Stimulated activated CD4-positive, alpha-beta T cell treated with anti-CD3 and anti-CD28 coated beads, Interleukin-4, amount 100 ng/mL, for 24 hours (primary cell): ENCODE measurements around the gene BCL7C.
A peak's percentile ranks its signal among the peaks of the same experiment; 100 is the strongest.

Source experiments
- DNase-seq: peaks from one replicate; pipeline ENCODE4 v3.0.0-alpha.2; 2020

BCL7C gene

GRCh38 chr16:30858829-30859423 is 35.0 kb downstream of the BCL7C start:
- no peak for DNase-seq

DNA sequence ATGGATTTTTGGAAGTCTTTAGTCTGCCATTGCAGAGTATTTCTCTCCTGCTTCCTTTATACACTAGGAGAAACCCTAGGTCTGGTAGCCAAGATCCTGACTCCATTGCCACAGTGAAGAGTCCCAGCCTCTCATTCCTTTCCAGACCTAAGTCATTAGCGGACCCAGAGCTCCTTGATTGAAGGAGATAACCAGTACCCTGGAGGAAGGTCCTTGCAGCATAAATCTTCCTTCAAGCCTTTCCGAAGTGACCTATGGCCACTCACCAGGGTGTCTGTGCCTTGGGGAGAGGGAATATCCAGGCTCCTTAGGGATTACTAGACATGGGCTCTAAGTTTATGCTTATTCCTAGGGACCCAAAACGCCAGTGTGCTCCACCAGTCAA is 35.8 kb downstream of the BCL7C start:
- DNase-seq = no peak

DNA sequence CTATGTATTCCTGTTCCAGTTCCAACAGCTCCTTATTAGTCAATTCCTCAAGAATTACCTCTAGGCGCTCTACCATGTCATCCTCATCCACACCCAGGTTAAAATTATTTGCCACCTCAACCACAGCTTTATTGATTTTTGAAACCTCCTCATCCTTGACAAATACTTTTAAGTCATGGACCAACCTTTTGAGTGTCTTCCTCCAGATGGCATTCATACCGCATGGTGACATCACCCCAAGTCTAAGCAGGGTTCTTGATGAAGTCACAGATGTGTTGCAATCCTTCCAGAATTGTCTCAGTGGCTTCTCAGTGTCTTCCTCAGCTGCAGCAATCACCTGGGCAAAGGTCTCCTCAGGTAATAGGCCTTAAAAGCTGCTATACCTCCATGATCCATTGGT is 40.1 kb downstream of the BCL7C start:
- DNase-seq = no peak

DNA sequence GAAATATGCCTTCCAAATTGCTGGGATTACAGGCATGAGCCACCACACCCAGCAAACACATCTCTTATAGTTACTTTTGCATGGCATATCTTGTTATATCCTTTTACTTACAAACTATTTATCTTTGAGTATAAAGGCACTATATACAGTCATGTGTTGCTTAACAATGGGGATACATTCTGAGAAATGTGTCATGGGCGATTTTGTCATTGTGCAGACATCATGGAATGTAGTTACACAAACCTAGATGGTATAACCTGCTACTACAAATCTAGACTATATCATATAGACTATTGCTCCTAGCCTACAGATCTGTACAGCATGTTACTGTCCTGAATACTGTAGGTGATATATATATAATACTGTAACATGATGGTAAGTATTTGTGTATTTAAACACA is 43.6 kb downstream of the BCL7C start:
- no peak for DNase-seq

DNA sequence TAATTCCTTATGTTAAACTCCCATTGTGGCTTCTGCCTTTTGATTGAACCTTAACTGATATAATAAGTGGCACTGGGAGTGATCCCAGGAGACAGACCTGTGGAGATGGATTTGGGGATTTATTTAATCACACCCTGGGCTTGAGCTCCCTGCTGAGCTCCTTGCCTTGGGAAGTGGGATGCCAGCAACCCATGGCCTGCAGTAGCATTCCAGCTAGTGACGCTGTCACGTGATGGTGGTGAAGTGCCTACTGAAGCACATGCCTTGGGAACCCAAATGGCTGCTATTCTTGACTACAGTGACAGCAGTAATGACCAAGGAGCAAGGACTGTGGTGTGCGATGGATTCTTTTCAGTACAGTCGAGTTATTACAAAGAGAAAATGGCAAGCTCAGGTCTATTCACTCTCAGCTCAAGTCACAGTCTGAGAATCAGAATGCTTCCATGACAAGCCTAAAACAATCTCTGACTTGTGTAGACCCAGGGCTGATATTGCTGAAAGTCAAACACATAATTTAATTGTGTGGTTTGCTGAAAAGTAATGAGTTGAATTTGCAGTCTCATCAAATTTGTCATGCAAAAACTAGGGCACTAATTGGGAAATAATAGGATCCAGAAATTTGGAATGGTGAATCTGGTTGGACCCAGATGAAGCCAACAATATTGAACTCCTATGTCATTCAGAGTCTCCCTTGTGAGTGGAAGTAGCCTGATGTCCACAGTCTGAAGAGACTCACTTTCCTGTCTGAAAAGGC is 47.1 kb downstream of the BCL7C start:
- DNase-seq = no peak

DNA sequence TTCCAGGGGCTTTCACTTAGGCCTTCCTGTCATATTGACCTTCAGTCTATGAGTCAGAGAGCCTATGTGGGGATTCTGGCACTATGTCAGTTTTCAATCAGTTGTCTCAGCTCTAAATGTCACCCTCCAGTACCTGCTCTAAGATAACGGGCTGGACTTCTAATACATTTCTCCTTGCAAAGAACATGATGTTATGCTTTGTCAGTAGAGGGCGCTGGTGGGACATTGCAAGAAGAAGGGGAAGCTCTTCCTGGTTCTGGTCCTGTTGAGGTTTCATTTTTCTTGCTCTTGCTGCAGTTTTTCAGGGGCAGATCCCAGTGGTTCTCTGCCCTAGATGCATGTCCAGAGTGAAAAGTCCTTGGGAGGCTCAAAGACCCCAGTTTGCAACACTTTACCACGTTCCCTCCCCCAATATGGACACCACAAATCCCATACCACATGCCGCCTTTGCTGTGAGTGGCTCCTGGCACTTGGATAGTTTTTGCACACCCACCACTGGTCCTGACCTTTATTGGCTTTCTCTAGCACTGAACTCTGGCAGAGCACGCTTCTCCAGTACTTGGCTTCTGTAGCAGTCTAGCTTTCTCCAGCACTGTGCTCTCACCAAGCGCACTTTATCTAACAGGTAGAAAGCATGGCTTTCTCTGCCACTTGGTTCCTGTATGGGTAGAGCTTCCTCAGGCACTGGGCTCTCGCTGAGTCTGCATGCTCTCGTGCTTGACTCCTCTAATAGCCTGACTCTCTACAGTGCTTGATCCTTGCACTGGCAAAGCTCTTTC is 49.0 kb downstream of the BCL7C start:
- DNase-seq = peak; percentile 89

DNA sequence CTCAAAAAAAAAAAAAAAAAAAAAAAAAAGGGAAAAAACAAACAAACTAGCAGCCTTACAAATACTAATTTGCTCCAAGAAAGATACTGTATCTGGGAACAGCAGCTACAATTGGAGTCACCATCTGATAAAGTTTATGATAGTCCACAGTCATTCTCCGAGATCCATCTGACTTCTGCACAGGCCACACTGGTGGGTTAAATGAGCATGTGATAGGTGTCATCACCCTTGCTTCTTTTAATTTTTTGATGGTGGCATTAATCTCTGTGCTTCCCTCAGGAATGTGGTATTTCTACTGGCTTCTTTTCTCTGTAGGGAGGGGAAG is 49.6 kb downstream of the BCL7C start:
- DNase-seq = no peak

GRCh38 chr16:30843501-30843900 is 50.4 kb downstream of the BCL7C start:
- no peak for DNase-seq

DNA sequence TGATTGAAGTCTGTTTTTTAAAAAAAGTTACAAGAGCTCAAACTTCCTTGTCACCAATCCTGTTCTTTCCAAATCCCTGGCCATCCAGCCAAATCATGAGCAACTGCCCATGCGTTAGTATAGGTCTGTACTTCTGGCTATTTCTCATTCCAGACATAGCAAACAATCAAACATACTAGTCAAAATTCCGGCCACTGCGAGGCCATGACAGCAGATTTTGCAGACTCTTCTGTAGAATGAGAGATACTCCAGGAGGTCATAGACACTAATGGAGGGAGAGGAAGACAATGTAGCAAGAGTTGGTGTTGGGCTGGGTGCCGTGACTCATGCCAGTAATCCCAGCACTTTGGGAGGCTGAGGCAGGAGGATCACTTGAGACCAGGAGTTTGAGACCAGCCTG is 50.9 kb downstream of the BCL7C start:
- DNase-seq = no peak

DNA sequence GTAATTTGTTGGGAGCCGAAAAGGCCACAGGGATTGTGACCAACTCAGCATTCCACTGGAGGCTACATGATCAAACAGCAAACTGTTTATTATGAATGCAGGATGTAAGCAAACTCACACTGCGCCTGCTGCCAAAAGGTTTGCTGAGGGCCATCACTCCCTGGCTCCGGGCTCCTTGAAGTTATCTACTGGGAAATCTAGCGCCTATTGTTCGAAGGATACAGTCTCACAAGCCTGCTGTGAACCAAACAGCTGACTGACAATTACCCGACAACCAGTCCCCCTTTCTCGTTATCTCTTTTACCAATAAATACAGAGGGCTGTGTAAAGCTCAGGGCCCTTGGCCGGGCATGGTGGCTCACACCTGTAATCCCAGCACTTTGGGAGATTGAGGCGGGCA is 52.5 kb downstream of the BCL7C start:
- DNase-seq = no peak

DNA sequence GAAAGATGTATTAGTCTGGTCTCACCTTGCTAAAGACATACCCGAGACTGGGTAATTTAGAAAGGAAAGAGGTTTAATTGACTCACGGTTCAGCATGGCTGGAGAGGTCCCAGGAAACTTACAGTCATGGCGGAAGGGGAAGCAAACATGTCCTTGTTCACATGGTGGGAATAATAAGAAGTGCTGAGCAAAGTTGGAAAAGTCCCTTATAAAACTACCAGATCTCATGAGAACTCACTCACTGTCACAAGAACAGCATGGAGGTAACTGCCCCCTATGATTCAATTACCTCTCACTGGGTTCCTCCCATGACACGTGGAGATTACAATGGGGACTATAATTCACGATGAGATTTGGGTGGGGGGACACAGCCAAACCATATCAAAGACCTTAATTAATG is 53.3 kb downstream of the BCL7C start:
- no peak for DNase-seq

GRCh38 chr16:30839523-30840227 is 54.2 kb downstream of the BCL7C start:
- DNase-seq = no peak

DNA sequence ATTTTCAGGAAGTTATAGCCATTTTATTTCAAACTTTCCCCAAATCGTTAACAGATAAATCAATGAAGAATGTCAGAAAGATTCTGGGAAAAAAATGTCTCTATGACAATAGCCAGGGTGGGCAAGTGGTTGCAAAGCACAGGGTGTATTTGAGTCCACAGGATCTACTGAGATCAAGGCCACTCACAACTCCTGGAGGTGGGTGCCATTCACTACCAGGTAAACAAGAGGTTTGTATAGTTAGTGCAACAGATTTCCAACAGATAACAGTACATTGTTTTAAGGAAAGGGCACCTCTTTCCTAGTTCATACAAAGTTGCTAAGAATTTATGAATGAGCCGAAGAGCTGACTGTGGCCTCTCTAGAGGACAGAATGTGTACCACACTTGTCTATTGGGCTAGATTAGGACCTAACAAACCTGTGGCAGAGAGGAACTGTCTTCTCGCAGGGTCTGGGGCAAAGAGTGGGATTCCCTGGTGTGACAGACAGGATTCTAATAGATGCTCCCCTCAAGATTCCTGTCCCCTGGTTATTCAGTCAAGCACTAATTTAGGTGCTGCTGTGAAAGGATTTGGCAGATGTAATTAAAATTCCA is 54.9 kb downstream of the BCL7C start:
- no peak for DNase-seq

GRCh38 chr16:30837904-30838303 is 56.0 kb downstream of the BCL7C start:
- DNase-seq = no peak
